EH (cell line): ENCODE results near the gene LTBP1.
A peak's percentile ranks its signal among the peaks of the same experiment; 100 is the strongest.
"Not testable (repeated sequence)": the region's sequence is repeated elsewhere in the genome, so short reads cannot be mapped to it uniquely, and the experiment has no call there.

Experiments
- DNase-seq: peaks from one replicate; pipeline ENCODE4 v3.0.0-alpha.2; 2015; ENCODE audit warnings: low read depth

LTBP1 gene

GRCh38 chr2:33433279-33434235 lies 486.8 kb downstream of the LTBP1 start:
- no peak for DNase-seq

GRCh38 chr2:33435518-33435917 lies 488.8 kb downstream of the LTBP1 start:
- no peak for DNase-seq

- no peak for DNase-seq
These were observed 489.3 kb downstream of the LTBP1 start for GRCh38 chr2:33436083-33436482.

GRCh38 chr2:33437297-33437696 lies 490.5 kb downstream of the LTBP1 start:
- peak; percentile 95 for DNase-seq

GRCh38 chr2:33437815-33438214 lies 491.1 kb downstream of the LTBP1 start:
- no peak for DNase-seq

- DNase-seq, result peak; percentile 80
These were observed 494.6 kb downstream of the LTBP1 start for GRCh38 chr2:33441235-33441810.

GRCh38 chr2:33442052-33442451 lies 495.3 kb downstream of the LTBP1 start:
- DNase-seq, result not testable (repeated sequence)

GRCh38 chr2:33442528-33443079 lies 495.9 kb downstream of the LTBP1 start:
- no peak for DNase-seq

- no peak for DNase-seq
These were observed 496.6 kb downstream of the LTBP1 start for GRCh38 chr2:33443274-33443829.

- no peak for DNase-seq
These were observed 498.2 kb downstream of the LTBP1 start for GRCh38 chr2:33444967-33445366.

GRCh38 chr2:33448220-33448899 lies 501.6 kb downstream of the LTBP1 start:
- no peak for DNase-seq
